ENCODE measurements around the gene PRDM8. TPM values are rescaled to one million over a fixed set of nuclear protein-coding genes. Genes with fewer than 3 reads are reported as not detected.
A peak's percentile ranks its signal among the peaks of the same experiment; 100 is the strongest.

Gene PRDM8
- total RNA-seq, 1 donor, result 15.6 TPM

GRCh38 chr4:80156410-80156809 is 40.9 kb upstream of the PRDM8 start:
- peak; percentile 33 for DNase-seq (ENCODE audit: low read depth)
- H3K4me3 ChIP-seq (ENCODE audit: low read depth, low read length), result no peak overlapping the region
- no peak for TF ChIP-seq CTCF (IDR thresholded peaks at IDR 0.05; ENCODE audit: insufficient read depth, low read length)

GRCh38 chr4:80161413-80162058 is 35.8 kb upstream of the PRDM8 start:
- TF ChIP-seq CTCF (IDR thresholded peaks at IDR 0.05; ENCODE audit: insufficient read depth, low read length), result no peak
- no peak for DNase-seq (ENCODE audit: low read depth)
- no peak overlapping the region for H3K4me3 ChIP-seq (ENCODE audit: low read depth, low read length)

- H3K4me3 ChIP-seq (ENCODE audit: low read depth, low read length), result no peak overlapping the region
- no peak for DNase-seq (ENCODE audit: low read depth)
- TF ChIP-seq CTCF (IDR thresholded peaks at IDR 0.05; ENCODE audit: insufficient read depth, low read length), result no peak
Observed at GRCh38 chr4:80162418-80162817, 34.9 kb upstream of the PRDM8 start.

- no peak for DNase-seq (ENCODE audit: low read depth)
- TF ChIP-seq CTCF (IDR thresholded peaks at IDR 0.05; ENCODE audit: insufficient read depth, low read length), result no peak
- no peak overlapping the region for H3K4me3 ChIP-seq (ENCODE audit: low read depth, low read length)
Observed at GRCh38 chr4:80165855-80166254, 31.4 kb upstream of the PRDM8 start.

GRCh38 chr4:80171251-80171650 is 26.1 kb upstream of the PRDM8 start:
- H3K4me3 ChIP-seq (ENCODE audit: low read depth, low read length), result no peak overlapping the region
- no peak for TF ChIP-seq CTCF (IDR thresholded peaks at IDR 0.05; ENCODE audit: insufficient read depth, low read length)
- DNase-seq (ENCODE audit: low read depth), result peak; percentile 95

- TF ChIP-seq CTCF (IDR thresholded peaks at IDR 0.05; ENCODE audit: insufficient read depth, low read length), result no peak
Observed at GRCh38 chr4:80171656-80172055, 25.6 kb upstream of the PRDM8 start.

GRCh38 chr4:80172203-80172602 is 25.1 kb upstream of the PRDM8 start:
- TF ChIP-seq CTCF (IDR thresholded peaks at IDR 0.05; ENCODE audit: insufficient read depth, low read length), result no peak
- no peak for DNase-seq (ENCODE audit: low read depth)
- H3K4me3 ChIP-seq (ENCODE audit: low read depth, low read length), result no peak overlapping the region

More at GRCh38 chr4:80171656-80172055, 25.6 kb upstream of the PRDM8 start:
- H3K4me3 ChIP-seq (ENCODE audit: low read depth, low read length), result no peak overlapping the region
- DNase-seq (ENCODE audit: low read depth), result no peak

Measured in fibroblast of the aortic adventitia (primary cell).